GM12878 (cell line): ENCODE data around the gene CDKN1B. TPM values are rescaled to one million over a fixed set of nuclear protein-coding genes. Genes with fewer than 3 reads are reported as not detected.

Experiments used
- ATAC-seq: fragments of 200-7000 bp; cut with Tn5 transposase; 3 replicates; pipeline ENCODE4 v1.9.1; 2020; ENCODE audit warnings: mild to moderate bottlenecking, moderate library complexity
- BruUV-seq: library from RNA; stranded (reverse); fragments of 400-500 nt; replicated peaks from 2 replicates; lab custom pipeline; 2021; lab: Mats Ljungman, UMichigan
- CTCF ChIA-PET: fragments of 300-600 bp; sonication (Branson Sonifier 250); formaldehyde crosslinking; extraction: SDS; loops from one replicate; lab custom pipeline; 2021; ENCODE audit warnings: inconsistent platforms; lab: Yijun Ruan, JAX
- POLR2A ChIA-PET: fragments of 350-600 bp; formaldehyde crosslinking; extraction: SDS; loops from one replicate; lab custom pipeline; 2021; ENCODE audit warnings: inconsistent platforms; lab: Charles Lee
- RAD21 ChIA-PET: fragments of 300-600 bp; sonication (Branson Sonifier 250); formaldehyde crosslinking; loops from one replicate; lab custom pipeline; 2023; ENCODE audit warnings: antibody characterized with exemption; ENCODE audit not compliant: unreplicated experiment; lab: Charles Lee
- SMC1A ChIA-PET: fragments of 300-600 bp; sonication (Branson Sonifier 250); formaldehyde crosslinking; loops from one replicate; lab custom pipeline; 2023; ENCODE audit not compliant: unreplicated experiment, uncharacterized antibody; lab: Charles Lee
- DNase-seq: peaks from one replicate; pipeline ENCODE4 v3.0.0-alpha.2; 2011; ENCODE audit warnings: low read depth, low spot score
- FAIRE-seq: peaks from 3 replicates; lab custom pipeline; 2011; peaks lifted over from hg19 to GRCh38; lab: Jason Lieb, UNC
- H2AFZ ChIP-seq: 2 replicates; pipeline ENCODE4 v1.6.0; 2011; ENCODE audit warnings: low read depth, low read length, control low read depth; ENCODE audit not compliant: control insufficient read depth
- H3K27ac ChIP-seq: 2 replicates; pipeline ENCODE4 v1.5.1; 2011; ENCODE audit warnings: control low read depth; ENCODE audit not compliant: control insufficient read depth, insufficient read depth
- H3K27me3 ChIP-seq, 2 experiments: replicated peaks in 1 of 2; 2 replicates each; pipeline versions ENCODE4 v1.6.0 to v1.6.1; 2011; ENCODE audit warnings: low read length in 1 of 2; ENCODE audit not compliant: control insufficient read depth in 2 of 2, insufficient read depth in 2 of 2
- H3K36me3 ChIP-seq, 2 experiments: 2 replicates each; pipeline ENCODE4 v1.5.1; 2011; ENCODE audit warnings: low read length in 1 of 2; ENCODE audit not compliant: control insufficient read depth in 2 of 2, insufficient read depth in 2 of 2
- H3K4me1 ChIP-seq: 2 replicates; pipeline ENCODE4 v1.6.1; 2011; ENCODE audit warnings: mild to moderate bottlenecking, low read length, moderate library complexity, mixed read lengths; ENCODE audit not compliant: control insufficient read depth, insufficient read depth
- H3K4me2 ChIP-seq: 2 replicates; pipeline ENCODE4 v1.6.0; 2011; ENCODE audit warnings: control low read depth; ENCODE audit not compliant: control insufficient read depth, insufficient read depth
- H3K4me3 ChIP-seq: fragments of 200-600 bp; sonication (generic); 2 replicates; pipeline ENCODE4 v1.5.1; 2016
- H3K79me2 ChIP-seq: 2 replicates; pipeline ENCODE4 v1.6.0; 2011; ENCODE audit warnings: low read length; ENCODE audit not compliant: control insufficient read depth, insufficient read depth
- H3K9ac ChIP-seq: 2 replicates; pipeline ENCODE4 v1.8.0; 2011; ENCODE audit warnings: low read length, control low read depth, mixed read lengths; ENCODE audit not compliant: control insufficient read depth, insufficient read depth
- H3K9me3 ChIP-seq: replicated peaks from 3 replicates; pipeline ENCODE4 v1.5.1; 2011; ENCODE audit warnings: mild to moderate bottlenecking, low read length; ENCODE audit not compliant: control insufficient read depth, insufficient read depth
- H4K20me1 ChIP-seq: 2 replicates; pipeline ENCODE4 v1.6.0; 2011; ENCODE audit not compliant: control insufficient read depth, insufficient read depth
- BACH1 ChIP-seq: fragments of 450-650 bp; IDR thresholded peaks from 2 replicates; pipeline ENCODE4 v1.6.1; 2017; ENCODE audit warnings: mild to moderate bottlenecking, borderline replicate concordance
- EGR1 ChIP-seq, 2 experiments: IDR thresholded peaks; 1 replicate in 1 of 2; 2 replicates in 1 of 2; pipeline ENCODE4 v1.6.1; 2011 to 2012; ENCODE audit warnings: low read depth in 2 of 2, low read length in 2 of 2, borderline replicate concordance in 1 of 2, mild to moderate bottlenecking in 1 of 2, moderate library complexity in 1 of 2
- JUNB ChIP-seq: IDR thresholded peaks from 2 replicates; pipeline ENCODE4 v1.6.1; 2016; ENCODE audit warnings: antibody characterized with exemption, mild to moderate bottlenecking
- LARP7 ChIP-seq: fragments of 450-650 bp; IDR thresholded peaks from 2 replicates; pipeline ENCODE4 v1.6.1; 2017; ENCODE audit warnings: mild to moderate bottlenecking
- MEF2B ChIP-seq: fragments of 450-650 bp; IDR thresholded peaks from 2 replicates; pipeline ENCODE4 v1.6.1; 2018; ENCODE audit warnings: mild to moderate bottlenecking, moderate library complexity; ENCODE audit not compliant: partially characterized antibody, poor library complexity, severe bottlenecking
- MYB ChIP-seq: fragments of 150-350 bp; IDR thresholded peaks from 2 replicates; pipeline ENCODE4 v1.6.1; 2014; ENCODE audit warnings: mild to moderate bottlenecking, low read depth, low read length, borderline replicate concordance
- SMC3 ChIP-seq: IDR thresholded peaks from 2 replicates; pipeline ENCODE4 v1.6.1; 2011; ENCODE audit warnings: low read length, improper control_type of control experiment, borderline replicate concordance
- SPI1 ChIP-seq: IDR thresholded peaks from 2 replicates; pipeline ENCODE4 v1.6.1; 2011; ENCODE audit warnings: low read depth, mild to moderate bottlenecking, low read length, moderate library complexity, borderline replicate concordance; ENCODE audit not compliant: insufficient read depth
- SRF ChIP-seq, 2 experiments: IDR thresholded peaks; 2 replicates each; pipeline ENCODE4 v1.6.1; 2011; ENCODE audit warnings: low read depth in 2 of 2, low read length in 2 of 2, mild to moderate bottlenecking in 1 of 2, moderate library complexity in 1 of 2
- STAT3 ChIP-seq: IDR thresholded peaks from 2 replicates; pipeline ENCODE4 v1.6.1; 2011; ENCODE audit warnings: low read depth, low read length, improper control_type of control experiment
- WRNIP1 ChIP-seq: IDR thresholded peaks from 2 replicates; pipeline ENCODE4 v1.6.1; 2011; ENCODE audit warnings: low read depth, low read length, improper control_type of control experiment, borderline replicate concordance
- ZNF217 ChIP-seq: fragments of 450-650 bp; IDR thresholded peaks from 2 replicates; pipeline ENCODE4 v1.6.1; 2017; ENCODE audit warnings: antibody characterized with exemption, mild to moderate bottlenecking
- WGBS: methylation state at CpG from one replicate; pipeline ENCODE4 v1.1.6; 2016; ENCODE audit warnings: low lambda C conversion rate; ENCODE audit not compliant: insufficient replicate concordance, insufficient coverage; ENCODE audit errors: missing lambda C conversion rate; 5-methylcytosine and 5-hydroxymethylcytosine counted together
- in situ Hi-C: fragments of 300-500 bp; cut with MboI; formaldehyde crosslinking; loops from 9 replicates; pipeline ENCODE4 v1.14.3; 2018; ENCODE audit warnings: mixed read lengths
- intact Hi-C: fragments of 100-400 bp; cut with micrococcal nuclease; formaldehyde crosslinking; loops from one replicate; pipeline ENCODE4 v1.14.2; 2022; ENCODE audit not compliant: unreplicated experiment
- polyA plus RNA-seq, 11 experiments: library from polyadenylated mRNA; depleted of rRNA in 4 of 11; unstranded in 6 of 11; stranded (reverse) in 5 of 11; fragments of >200 nt; fragmentation: Nextera tagmentation in 4 of 11; fragmentation: Illumina TruSeq in 1 of 11; extraction: Ambion mirVana in 4 of 11; extraction: Trizol in 1 of 11; gene quantifications; 1 replicate in 1 of 11; 2 replicates in 10 of 11; pipeline versions ENCODE4 v1.2.1 to v1.2.3, GENCODE V29; 2011 to 2016; ENCODE audit warnings: inconsistent platforms in 2 of 11, missing spikeins in 2 of 11, low read depth in 1 of 11
- total RNA-seq, 4 experiments: library from RNA; depleted of rRNA in 3 of 4; stranded (reverse); fragments of >200 nt in 3 of 4; fragmentation: Illumina TruSeq in 1 of 4; extraction: Trizol in 1 of 4; gene quantifications; 2 replicates each; pipeline versions ENCODE4 v1.2.1 to v1.2.3, GENCODE V29; 2013 to 2021

The CDKN1B gene
- total and polyA plus RNA-seq, 10 of the 15 experiments (the other 5 are each of a cell fraction or from before 2014, with no cell fraction given) = 4.2 to 39.1 (median 23.1) TPM

DNA sequence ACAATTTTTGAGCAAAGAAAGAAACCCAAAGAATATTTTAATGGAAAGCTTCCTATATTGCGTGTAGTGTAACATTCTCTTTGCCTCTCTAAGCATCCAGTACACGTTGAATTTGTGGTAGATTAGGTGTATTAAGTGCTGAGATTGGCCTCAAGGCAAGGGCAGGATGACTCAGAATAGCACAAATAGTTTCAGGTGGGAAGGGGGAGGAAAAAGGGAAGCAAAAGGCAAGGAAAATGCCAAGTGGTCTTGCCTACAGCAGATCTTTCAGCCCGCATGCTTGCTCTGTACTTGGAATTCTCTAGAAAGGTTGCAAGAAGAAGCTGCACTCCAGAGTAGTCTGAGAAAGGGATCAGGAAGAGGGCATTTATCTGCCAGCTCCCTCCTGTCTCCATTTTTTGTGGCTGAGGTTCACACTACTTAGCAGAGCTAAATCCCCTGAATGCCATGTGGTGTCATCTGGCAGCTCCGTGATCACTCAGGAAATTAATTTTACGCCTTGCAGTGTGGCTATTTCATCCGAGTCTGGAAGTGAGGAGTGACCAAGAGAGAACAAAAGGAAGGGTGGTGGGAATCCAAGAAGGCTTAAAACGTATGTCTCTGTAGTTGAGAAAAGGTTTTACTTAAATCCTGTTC lies 28.5 kb downstream of the CDKN1B start:
- no peak for ATAC-seq
- ChIA-PET POLR2A (interaction anchor here (0.5 kb wide), 1 partner anchor 105 kb away, joined by 6 read pairs; no protein-coding TSS in a partner anchor), RAD21 (no interaction called here), SMC1A (interaction anchor here (0.6 to 1.5 kb wide), 3 partner anchors 9 to 42 kb away, joined by 3 to 4 read pairs (median 3); no protein-coding TSS in a partner anchor), CTCF (interaction anchor here (0.9 to 1.6 kb wide), 2 partner anchors 9 to 510 kb away, joined by 3 to 12 read pairs; no protein-coding TSS in a partner anchor)
- Histone ChIP-seq H3K4me1 (no peaks in the 10 kb centered on the region; the same call in 1 of the 2 replicates), H4K20me1 (no peaks in the 10 kb centered on the region), H3K4me3 (no peak overlapping the region), H3K27ac (no peak overlapping the region), H3K36me3 (peaks cover 0 to 2% of the 10 kb centered on the region in 2 experiments; a peak in 1 of 4 replicates), H3K9ac (no peak overlapping the region), H3K4me2 (no peak overlapping the region), H3K79me2 (peaks cover 4% of the 10 kb centered on the region), H3K9me3 (no peaks in the 10 kb centered on the region), H2AFZ (no peak overlapping the region), H3K27me3 (no peaks in the 10 kb centered on the region)
- DNase-seq = no peak
- TF ChIP-seq WRNIP1 = no peak
- TF ChIP-seq BACH1 = no peak
- no peak for TF ChIP-seq LARP7
- no peak for TF ChIP-seq EGR1 (IDR thresholded peaks at IDR 0.05; ENCODE audit: borderline replicate concordance in 1 of 2, low read depth in 2 of 2, low read length in 2 of 2)
- TF ChIP-seq ZNF217 = no peak
- no peak for TF ChIP-seq STAT3
- TF ChIP-seq MEF2B = no peak
- no peak for TF ChIP-seq JUNB
- no peak for TF ChIP-seq SRF (IDR thresholded peaks at IDR 0.05; ENCODE audit: low read depth in 2 of 2, low read length in 2 of 2)
- no peak for TF ChIP-seq SMC3
- no peak for TF ChIP-seq MYB
- no peak for TF ChIP-seq SPI1
- 83% methylated on average over 7 of the region's 7 CpGs for WGBS
- BruUV-seq = no TSS peak
- intact Hi-C loops = no loop called here
- in situ Hi-C loops = no loop called here
- no peak for FAIRE-seq
